ENCODE measurements around the gene FRMD3. TPM values are rescaled to one million over a fixed set of nuclear protein-coding genes. Genes with fewer than 3 reads are reported as not detected.

The FRMD3 gene
- total RNA-seq, 1 donor from 2014 or later, result 8.0 TPM

- no peak overlapping the region for H3K4me3 Mint-ChIP-seq
- peaks cover 9% of the 10 kb centered on the region for H3K4me1 Mint-ChIP-seq (ENCODE audit: unreplicated experiment)
- H3K27me3 Mint-ChIP-seq, result no peaks in the 10 kb centered on the region
- H3K27ac Mint-ChIP-seq, result no peak overlapping the region
- no peaks in the 10 kb centered on the region for H3K36me3 Mint-ChIP-seq
- no peak for TF ChIP-seq CTCF (conservative IDR thresholded peaks at IDR 0.05)
- no peaks in the 10 kb centered on the region for H3K9me3 Mint-ChIP-seq
- no peak for DNase-seq (ENCODE audit: extremely low spot score, unreplicated experiment)
Observed at GRCh38 chr9:83401328-83401900, 136.8 kb downstream of the FRMD3 start.

GRCh38 chr9:83396813-83397212 is 141.4 kb downstream of the FRMD3 start:
- H3K9me3 Mint-ChIP-seq, result peaks cover 4% of the 10 kb centered on the region
- H3K4me3 Mint-ChIP-seq, result no peak overlapping the region
- no peak overlapping the region for H3K27ac Mint-ChIP-seq
- no peaks in the 10 kb centered on the region for H3K36me3 Mint-ChIP-seq
- H3K27me3 Mint-ChIP-seq, result no peaks in the 10 kb centered on the region
- DNase-seq (ENCODE audit: extremely low spot score, unreplicated experiment), result no peak
- H3K4me1 Mint-ChIP-seq (ENCODE audit: unreplicated experiment), result no peaks in the 10 kb centered on the region
- TF ChIP-seq CTCF (conservative IDR thresholded peaks at IDR 0.05), result no peak

- H3K36me3 Mint-ChIP-seq, result no peaks in the 10 kb centered on the region
- TF ChIP-seq CTCF (conservative IDR thresholded peaks at IDR 0.05), result no peak
- peaks cover 4% of the 10 kb centered on the region for H3K9me3 Mint-ChIP-seq
- no peak overlapping the region for H3K4me3 Mint-ChIP-seq
- no peaks in the 10 kb centered on the region for H3K4me1 Mint-ChIP-seq (ENCODE audit: unreplicated experiment)
- H3K27ac Mint-ChIP-seq, result no peak overlapping the region
- DNase-seq (ENCODE audit: extremely low spot score, unreplicated experiment), result no peak
- H3K27me3 Mint-ChIP-seq, result no peaks in the 10 kb centered on the region
Observed at GRCh38 chr9:83396342-83396741, 141.9 kb downstream of the FRMD3 start.

- no peak overlapping the region for H3K27ac Mint-ChIP-seq
- DNase-seq (ENCODE audit: extremely low spot score, unreplicated experiment), result no peak
- H3K4me3 Mint-ChIP-seq, result no peak overlapping the region
Observed at GRCh38 chr9:83392228-83392627, 146.0 kb downstream of the FRMD3 start.

GRCh38 chr9:83388346-83388745 is 149.9 kb downstream of the FRMD3 start:
- Mint-ChIP-seq H3K36me3 (no peaks in the 10 kb centered on the region), H3K27ac (no peak overlapping the region), H3K4me1 (ENCODE audit: unreplicated experiment) (no peaks in the 10 kb centered on the region), H3K4me3 (no peak overlapping the region), H3K9me3 (peaks cover 9% of the 10 kb centered on the region), H3K27me3 (no peaks in the 10 kb centered on the region)
- no peak for DNase-seq (ENCODE audit: extremely low spot score, unreplicated experiment)
- TF ChIP-seq CTCF (conservative IDR thresholded peaks at IDR 0.05), result no peak

More at GRCh38 chr9:83392228-83392627, 146.0 kb downstream of the FRMD3 start:
- no peaks in the 10 kb centered on the region for H3K36me3 Mint-ChIP-seq
- no peaks in the 10 kb centered on the region for H3K4me1 Mint-ChIP-seq (ENCODE audit: unreplicated experiment)
- peaks cover 4% of the 10 kb centered on the region for H3K9me3 Mint-ChIP-seq
- H3K27me3 Mint-ChIP-seq, result no peaks in the 10 kb centered on the region
- no peak for TF ChIP-seq CTCF (conservative IDR thresholded peaks at IDR 0.05)
